ENCODE results near the gene DGLUCY. TPM values are rescaled to one million over a fixed set of nuclear protein-coding genes. Genes with fewer than 3 reads are reported as not detected.
A peak's percentile ranks its signal among the peaks of the same experiment; 100 is the strongest.

The DGLUCY gene
- total and polyA plus RNA-seq, 2 donors (not counting 1 experiment from before 2014, with no cell fraction given), result 91.5 to 103 TPM

DNA sequence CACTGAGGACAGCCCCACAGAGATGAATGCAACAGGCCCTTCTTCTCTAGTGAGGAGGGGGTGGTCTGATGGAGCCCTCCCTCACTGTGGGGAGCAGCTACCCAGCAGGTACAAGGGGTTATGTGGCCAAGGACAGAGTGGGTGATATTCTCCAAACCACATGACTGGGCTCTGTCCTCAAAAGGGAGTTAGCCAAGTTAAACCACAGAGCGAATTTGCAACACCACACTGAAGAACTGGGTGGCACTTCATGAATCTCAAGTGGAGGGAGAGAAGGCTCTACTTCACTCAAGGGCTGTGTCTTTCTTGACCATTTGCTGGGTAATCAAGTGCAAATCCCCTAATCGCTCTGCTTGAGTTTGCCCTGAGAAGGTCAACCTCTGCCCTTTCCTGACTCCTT lies 118.2 kb downstream of the DGLUCY start:
- POLR2A ChIA-PET, result no interaction called here
- peaks cover 59 to 62% of the 10 kb centered on the region in 2 donors for H3K4me1 ChIP-seq (ENCODE audit: control insufficient read depth in 2 of 2, insufficient read depth in 2 of 2, low read length in 2 of 2)
- Mint-ChIP-seq H3K27ac (no peak overlapping the region), H3K4me3 (no peak overlapping the region), H3K27me3 (no peaks in the 10 kb centered on the region), H3K9me3 (ENCODE audit: insufficient read depth) (no peaks in the 10 kb centered on the region), H3K4me1 (peaks cover 56% of the 10 kb centered on the region)
- WGBS (ENCODE audit: insufficient coverage), result 83% methylated on average over 2 of the region's 2 CpGs
- H3K4me3 ChIP-seq (ENCODE audit: control extremely low read depth in 1 of 5, extremely low read depth in 1 of 5, insufficient read depth in 1 of 5, low read depth in 2 of 5, low read length in 4 of 5), result no peak overlapping the region
- no peak overlapping the region for H2AFZ ChIP-seq (ENCODE audit: insufficient read depth, low read depth, low read length, poor library complexity, severe bottlenecking)
- peaks cover 0 to 6% (median 4%) of the 10 kb centered on the region in 3 donors for H3K9me3 ChIP-seq (ENCODE audit: control extremely low read depth in 1 of 3, control insufficient read depth in 2 of 3, insufficient read depth in 1 of 3, low read length in 2 of 3)
- peaks cover 0 to 2% of the 10 kb centered on the region in 2 experiments for H3K36me3 ChIP-seq (replicated peaks in 1 of 2; ENCODE audit: control extremely low read depth in 1 of 2, control insufficient read depth in 1 of 2, extremely low read depth in 1 of 2, insufficient read depth in 2 of 2, low read length in 1 of 2)
- no peaks in the 10 kb centered on the region for H4K20me1 ChIP-seq (ENCODE audit: control insufficient read depth, insufficient read depth, low read length, poor library complexity, severe bottlenecking)
- H3K79me2 ChIP-seq (ENCODE audit: control insufficient read depth, insufficient read depth, low read length), result peaks cover 5% of the 10 kb centered on the region
- intact Hi-C loops (cut with micrococcal nuclease), result no loop called here
- H3K27ac ChIP-seq (ENCODE audit: low read length in 2 of 2), result no peak overlapping the region
- H3K9ac ChIP-seq (ENCODE audit: low read length), result no peak overlapping the region
- H3K27me3 ChIP-seq (replicated peaks in 1 of 4; ENCODE audit: control extremely low read depth in 1 of 4, control insufficient read depth in 3 of 4, insufficient read depth in 4 of 4, low read length in 3 of 4), result no peaks in the 10 kb centered on the region
- CTCF ChIA-PET, result no interaction called here
- no peak for DNase-seq
- ATAC-seq (ENCODE audit: low read depth), result no peak
- peak overlapping the region; percentile 16 for H3K4me2 ChIP-seq (replicated peaks; ENCODE audit: low read depth, low read length, poor library complexity, severe bottlenecking)
- TF ChIP-seq, protein P1, sequence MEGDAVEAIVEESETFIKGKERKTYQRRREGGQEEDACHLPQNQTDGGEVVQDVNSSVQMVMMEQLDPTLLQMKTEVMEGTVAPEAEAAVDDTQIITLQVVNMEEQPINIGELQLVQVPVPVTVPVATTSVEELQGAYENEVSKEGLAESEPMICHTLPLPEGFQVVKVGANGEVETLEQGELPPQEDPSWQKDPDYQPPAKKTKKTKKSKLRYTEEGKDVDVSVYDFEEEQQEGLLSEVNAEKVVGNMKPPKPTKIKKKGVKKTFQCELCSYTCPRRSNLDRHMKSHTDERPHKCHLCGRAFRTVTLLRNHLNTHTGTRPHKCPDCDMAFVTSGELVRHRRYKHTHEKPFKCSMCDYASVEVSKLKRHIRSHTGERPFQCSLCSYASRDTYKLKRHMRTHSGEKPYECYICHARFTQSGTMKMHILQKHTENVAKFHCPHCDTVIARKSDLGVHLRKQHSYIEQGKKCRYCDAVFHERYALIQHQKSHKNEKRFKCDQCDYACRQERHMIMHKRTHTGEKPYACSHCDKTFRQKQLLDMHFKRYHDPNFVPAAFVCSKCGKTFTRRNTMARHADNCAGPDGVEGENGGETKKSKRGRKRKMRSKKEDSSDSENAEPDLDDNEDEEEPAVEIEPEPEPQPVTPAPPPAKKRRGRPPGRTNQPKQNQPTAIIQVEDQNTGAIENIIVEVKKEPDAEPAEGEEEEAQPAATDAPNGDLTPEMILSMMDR (IDR thresholded peaks at IDR 0.05), result no peak
- no peak for TF ChIP-seq EZH2 (IDR thresholded peaks at IDR 0.05; ENCODE audit: borderline replicate concordance, insufficient read depth, low read depth, low read length, poor library complexity, severe bottlenecking)

DNA sequence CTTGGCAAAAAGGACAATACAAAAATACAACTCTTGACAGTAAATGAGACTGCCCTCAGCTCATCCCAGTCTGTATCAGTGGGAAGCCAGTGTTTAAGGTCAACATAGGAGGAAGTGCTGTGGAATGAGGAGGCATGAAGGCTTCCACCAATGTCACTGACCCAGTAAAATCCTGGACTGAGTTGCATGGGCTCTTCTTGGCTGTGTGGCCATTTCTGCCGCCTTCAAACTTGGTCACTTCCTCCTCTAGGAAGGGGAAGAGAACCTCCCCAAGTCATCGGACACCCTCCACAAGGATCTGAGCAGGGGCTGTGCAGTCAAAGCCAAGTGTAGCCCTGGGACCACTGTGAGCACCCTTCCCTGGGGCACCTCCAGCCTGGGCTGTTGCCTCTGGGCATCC lies 118.7 kb downstream of the DGLUCY start:
- ChIA-PET POLR2A (no interaction called here), CTCF (no interaction called here)
- Histone ChIP-seq H3K4me1 (ENCODE audit: control insufficient read depth in 2 of 2, insufficient read depth in 2 of 2, low read length in 2 of 2) (peaks cover 54 to 57% of the 10 kb centered on the region in 2 donors), H2AFZ (ENCODE audit: insufficient read depth, low read depth, low read length, poor library complexity, severe bottlenecking) (no peak overlapping the region), H4K20me1 (ENCODE audit: control insufficient read depth, insufficient read depth, low read length, poor library complexity, severe bottlenecking) (no peaks in the 10 kb centered on the region), H3K36me3 (replicated peaks in 1 of 2; ENCODE audit: control extremely low read depth in 1 of 2, control insufficient read depth in 1 of 2, extremely low read depth in 1 of 2, insufficient read depth in 2 of 2, low read length in 1 of 2) (peaks cover 0 to 2% of the 10 kb centered on the region in 2 experiments), H3K9ac (ENCODE audit: low read length) (no peak overlapping the region), H3K79me2 (ENCODE audit: control insufficient read depth, insufficient read depth, low read length) (peaks cover 5% of the 10 kb centered on the region), H3K27ac (ENCODE audit: low read length in 2 of 2) (no peak overlapping the region), H3K9me3 (ENCODE audit: control extremely low read depth in 1 of 3, control insufficient read depth in 2 of 3, insufficient read depth in 1 of 3, low read length in 2 of 3) (peaks cover 0 to 6% (median 4%) of the 10 kb centered on the region in 3 donors), H3K4me2 (replicated peaks; ENCODE audit: low read depth, low read length, poor library complexity, severe bottlenecking) (no peak overlapping the region), H3K4me3 (ENCODE audit: control extremely low read depth in 1 of 5, extremely low read depth in 1 of 5, insufficient read depth in 1 of 5, low read depth in 2 of 5, low read length in 4 of 5) (no peak overlapping the region), H3K27me3 (replicated peaks in 1 of 4; ENCODE audit: control extremely low read depth in 1 of 4, control insufficient read depth in 3 of 4, insufficient read depth in 4 of 4, low read length in 3 of 4) (no peaks in the 10 kb centered on the region)
- WGBS (ENCODE audit: insufficient coverage), result 100% methylated on average over 2 of the region's 2 CpGs
- no peak for ATAC-seq (ENCODE audit: low read depth)
- no peak for TF ChIP-seq EZH2 (IDR thresholded peaks at IDR 0.05; ENCODE audit: borderline replicate concordance, insufficient read depth, low read depth, low read length, poor library complexity, severe bottlenecking)
- TF ChIP-seq, protein P1 (IDR thresholded peaks at IDR 0.05), result no peak
- no peak for DNase-seq
- Mint-ChIP-seq H3K4me3 (no peak overlapping the region), H3K4me1 (peaks cover 52% of the 10 kb centered on the region), H3K27me3 (no peaks in the 10 kb centered on the region), H3K27ac (no peak overlapping the region), H3K9me3 (ENCODE audit: insufficient read depth) (no peaks in the 10 kb centered on the region)
- intact Hi-C loops (cut with micrococcal nuclease), result no loop called here
